Measurements from ENCODE around the gene CHST3.
"Not testable (repeated sequence)": the region's sequence is repeated elsewhere in the genome, so short reads cannot be mapped to it uniquely, and the experiment has no call there.

CHST3 gene

DNA sequence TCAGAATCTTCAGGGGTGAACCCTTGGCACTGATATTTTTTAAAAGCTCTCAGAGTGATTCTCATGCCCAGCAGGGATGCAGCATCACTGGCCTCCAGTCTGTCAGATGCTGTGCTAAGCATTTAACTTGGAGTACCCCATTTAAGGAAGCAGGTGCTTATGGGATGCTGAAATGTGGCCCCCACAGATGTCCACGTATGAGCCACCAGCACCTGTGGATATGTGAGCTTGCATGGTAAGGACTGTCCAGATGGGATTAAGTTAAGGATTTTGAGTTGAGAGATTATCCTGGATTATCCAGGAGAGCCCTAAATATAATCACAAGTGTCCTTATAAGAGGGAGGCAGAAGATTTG is 17.7 kb downstream of the CHST3 start:
- in situ Hi-C loops (cut with HindIII; ENCODE audit: low pct_ligation_motif_present, low pct_unique_long_range_greater_than_20kb, low sequenced_read_pairs) = no loop called here
- DNase-seq = no peak

DNA sequence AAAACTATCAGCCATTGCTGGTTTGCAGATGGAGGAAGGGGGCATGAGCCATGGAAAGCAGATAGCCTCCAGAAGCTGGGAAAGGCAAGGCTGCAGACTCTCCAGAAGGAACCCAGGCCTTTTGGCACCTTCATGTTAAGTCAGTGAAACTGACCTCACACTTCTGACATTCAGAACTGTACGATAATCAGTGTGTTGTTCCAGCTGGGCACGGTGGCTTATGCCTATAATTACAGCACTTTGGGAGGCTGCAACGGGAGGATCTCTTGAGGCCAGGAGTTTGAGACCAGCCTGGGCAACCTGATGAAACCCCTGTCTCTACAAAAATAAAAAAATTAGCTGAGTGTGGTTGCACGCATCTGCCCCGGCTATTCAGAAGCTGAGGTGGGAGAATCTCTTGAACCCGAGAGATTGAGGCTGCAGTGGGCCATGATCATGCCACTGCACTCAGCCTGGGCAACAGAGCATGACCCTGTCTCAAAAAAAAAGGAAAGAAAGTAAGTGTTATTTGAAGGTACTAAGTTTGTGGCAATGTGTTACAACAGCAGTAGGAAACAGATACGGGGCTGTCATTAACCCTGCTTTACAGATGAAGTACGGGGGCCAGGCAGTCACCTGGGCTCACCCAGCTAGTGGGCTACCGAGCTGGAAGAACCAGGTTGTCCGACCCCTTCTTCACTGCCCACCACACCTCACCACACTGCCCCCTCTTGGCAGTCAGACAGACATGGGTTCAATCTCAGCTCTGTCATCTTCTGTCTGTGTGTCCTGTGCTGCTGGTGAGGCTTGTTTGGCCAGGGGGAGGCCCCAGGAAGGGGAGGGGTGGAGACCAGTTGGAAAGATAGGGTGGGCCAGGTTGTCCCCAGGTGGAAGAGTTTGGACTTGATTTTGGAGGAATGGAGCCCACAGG is 18.3 kb downstream of the CHST3 start:
- DNase-seq = no peak
- in situ Hi-C loops (cut with HindIII; ENCODE audit: low pct_ligation_motif_present, low pct_unique_long_range_greater_than_20kb, low sequenced_read_pairs) = no loop called here

DNA sequence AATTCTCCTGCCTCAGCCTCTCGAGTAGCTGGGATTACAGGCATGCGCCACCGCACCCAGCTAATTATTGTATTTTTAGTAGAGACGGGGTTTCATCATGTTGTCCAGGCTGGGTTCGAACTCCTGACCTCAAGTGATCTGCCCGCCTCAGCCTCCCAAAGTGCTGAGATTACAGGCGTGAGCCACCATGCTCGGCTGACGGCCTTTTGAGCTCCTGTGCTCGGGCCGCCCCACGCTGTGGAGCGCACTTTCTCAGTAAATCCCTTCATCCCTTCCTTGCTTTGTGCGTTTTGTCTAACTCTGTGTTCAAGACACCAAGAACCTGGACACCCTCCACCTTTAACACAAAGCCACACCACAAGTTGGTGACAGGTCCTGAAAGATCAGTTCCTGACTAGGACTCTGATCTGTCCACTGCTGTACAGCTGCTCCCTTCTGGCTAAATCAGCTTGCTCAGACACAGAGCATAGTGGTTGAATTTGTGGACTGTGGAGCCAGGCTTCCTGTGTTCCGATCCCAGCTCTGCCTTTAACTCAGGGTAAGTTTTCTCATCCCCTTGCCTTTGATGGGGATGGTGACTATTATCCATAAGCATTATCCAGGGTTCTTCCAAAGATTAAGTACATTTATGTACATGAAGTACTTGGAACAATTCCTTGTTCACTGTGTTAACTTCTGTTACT is 20.1 kb downstream of the CHST3 start:
- in situ Hi-C loops (cut with HindIII; ENCODE audit: low pct_ligation_motif_present, low pct_unique_long_range_greater_than_20kb, low sequenced_read_pairs) = no loop called here
- no peak for DNase-seq

DNA sequence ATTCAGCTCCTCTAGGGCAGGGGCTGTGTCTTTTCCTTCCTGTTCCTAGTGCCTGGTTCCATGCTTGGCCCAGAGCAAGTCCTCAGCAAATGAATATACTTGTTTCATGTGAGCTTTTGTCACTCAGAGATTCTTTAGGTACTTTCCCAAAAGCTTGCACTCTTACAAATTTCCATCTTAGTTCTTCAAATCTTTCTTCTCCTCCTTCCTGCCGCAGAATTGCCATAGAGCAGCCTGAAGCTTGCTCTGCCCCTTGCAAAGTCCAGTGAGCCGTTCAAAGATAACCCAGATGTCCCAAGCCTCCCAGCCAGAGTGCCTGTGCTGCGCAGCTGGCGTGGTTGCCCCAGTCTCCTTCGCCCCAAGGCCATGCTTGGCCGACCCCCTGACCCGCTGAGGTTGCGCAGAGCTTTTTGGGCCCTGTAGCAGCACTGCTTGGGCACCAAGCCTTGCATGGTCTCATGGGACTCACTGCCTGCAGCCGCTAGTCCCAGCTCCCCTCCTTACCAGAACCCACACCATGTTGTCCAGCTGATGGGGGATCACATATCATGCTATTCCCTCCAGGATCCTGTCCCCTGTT is 20.7 kb downstream of the CHST3 start:
- DNase-seq = no peak
- in situ Hi-C loops (cut with HindIII; ENCODE audit: low pct_ligation_motif_present, low pct_unique_long_range_greater_than_20kb, low sequenced_read_pairs) = no loop called here

DNA sequence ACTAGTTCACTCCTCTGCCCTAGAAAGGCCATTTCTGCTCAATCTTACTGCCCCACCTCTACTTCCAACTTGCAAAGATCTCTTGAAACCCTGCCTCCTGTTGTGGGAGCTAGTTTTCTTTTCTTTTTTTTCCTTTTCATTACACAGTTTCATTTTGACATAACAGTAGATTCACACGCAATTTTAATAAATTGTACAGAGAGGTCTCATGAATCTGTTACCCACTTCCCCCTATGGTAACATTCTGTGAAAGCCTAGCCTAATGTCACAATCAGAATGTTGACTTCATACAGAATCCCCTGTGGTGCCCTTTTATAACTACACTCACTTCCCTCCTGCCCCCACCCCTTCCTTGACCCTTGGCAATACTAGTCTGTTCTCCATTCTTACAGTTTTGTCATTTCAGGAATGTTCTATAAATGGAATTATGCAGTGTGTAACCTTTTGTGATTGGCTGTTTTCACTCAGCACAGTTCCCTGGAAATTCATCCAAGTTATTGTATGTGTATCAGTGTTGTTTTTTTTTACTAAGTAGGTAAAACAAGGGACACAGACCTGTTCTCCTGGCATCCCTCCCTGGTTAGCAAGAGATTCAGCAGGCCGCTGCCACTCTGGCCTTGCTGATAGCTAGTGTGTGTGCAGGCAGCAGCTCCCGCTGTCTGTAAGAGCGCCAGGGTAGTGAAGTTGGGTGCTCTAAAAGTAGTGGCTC is 21.5 kb downstream of the CHST3 start:
- in situ Hi-C loops (cut with HindIII; ENCODE audit: low pct_ligation_motif_present, low pct_unique_long_range_greater_than_20kb, low sequenced_read_pairs) = no loop called here

DNA sequence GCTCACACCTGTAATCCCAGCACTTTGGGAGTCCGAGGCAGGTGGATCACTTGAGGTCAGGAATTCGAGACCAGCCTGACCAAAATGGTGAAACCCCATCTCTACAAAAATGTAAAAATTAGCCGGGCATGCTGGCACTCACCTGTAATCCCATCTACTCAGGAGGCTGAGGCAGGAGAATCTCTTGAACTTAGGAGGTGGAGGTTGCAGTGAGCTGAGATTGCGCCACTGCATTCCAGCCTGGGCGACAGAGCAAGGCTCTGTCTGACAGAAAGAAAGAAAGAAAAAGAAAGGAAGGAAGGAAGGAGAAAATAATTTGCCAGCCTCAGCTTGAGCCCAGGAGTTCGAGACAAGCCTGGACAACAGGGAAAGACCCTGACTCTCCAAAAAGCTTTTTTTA is 24.7 kb downstream of the CHST3 start:
- DNase-seq; in situ Hi-C loops (cut with HindIII; ENCODE audit: low pct_ligation_motif_present, low pct_unique_long_range_greater_than_20kb, low sequenced_read_pairs): not testable (repeated sequence)

More for the DNA sequence above, 21.5 kb downstream of the CHST3 start:
- no peak for DNase-seq

DNA sequence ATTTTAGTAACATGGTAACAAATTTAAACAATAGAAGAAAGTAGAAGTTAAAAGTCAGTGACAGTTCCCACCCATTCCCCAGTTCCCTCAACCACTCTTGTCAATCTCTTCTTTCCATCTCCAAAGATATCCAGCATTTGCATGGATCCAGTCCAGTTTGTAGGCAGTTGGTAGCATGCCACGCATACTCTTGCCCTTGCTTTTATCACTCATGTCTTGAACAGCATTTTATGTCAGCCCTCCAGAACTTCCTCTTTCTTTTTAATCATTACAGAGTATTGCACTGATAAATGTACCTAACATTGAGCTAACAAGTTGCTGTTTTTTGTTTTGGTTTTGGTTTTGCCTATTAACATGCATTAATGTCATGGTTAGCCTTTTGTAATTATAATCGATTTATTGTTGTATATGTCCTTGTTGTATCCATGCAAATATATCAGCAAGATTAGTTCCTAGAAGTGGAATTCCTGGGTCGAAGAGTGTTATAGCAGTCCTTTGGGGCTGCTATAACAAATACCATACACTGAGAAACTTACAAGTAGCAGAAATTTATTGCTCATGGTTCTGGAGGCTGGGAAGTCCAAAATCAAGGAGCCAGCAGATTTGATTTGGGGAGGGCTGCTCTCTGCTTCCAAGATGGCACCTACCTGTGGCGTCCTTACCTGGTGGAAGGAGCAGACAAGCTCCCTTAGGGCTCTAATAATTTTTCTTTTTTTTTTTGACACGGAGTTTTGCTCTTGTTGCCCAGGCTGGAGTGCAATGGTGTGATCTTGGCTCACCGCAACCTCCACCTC is 25.7 kb downstream of the CHST3 start:
- DNase-seq = no peak
- in situ Hi-C loops (cut with HindIII; ENCODE audit: low pct_ligation_motif_present, low pct_unique_long_range_greater_than_20kb, low sequenced_read_pairs) = no loop called here

DNA sequence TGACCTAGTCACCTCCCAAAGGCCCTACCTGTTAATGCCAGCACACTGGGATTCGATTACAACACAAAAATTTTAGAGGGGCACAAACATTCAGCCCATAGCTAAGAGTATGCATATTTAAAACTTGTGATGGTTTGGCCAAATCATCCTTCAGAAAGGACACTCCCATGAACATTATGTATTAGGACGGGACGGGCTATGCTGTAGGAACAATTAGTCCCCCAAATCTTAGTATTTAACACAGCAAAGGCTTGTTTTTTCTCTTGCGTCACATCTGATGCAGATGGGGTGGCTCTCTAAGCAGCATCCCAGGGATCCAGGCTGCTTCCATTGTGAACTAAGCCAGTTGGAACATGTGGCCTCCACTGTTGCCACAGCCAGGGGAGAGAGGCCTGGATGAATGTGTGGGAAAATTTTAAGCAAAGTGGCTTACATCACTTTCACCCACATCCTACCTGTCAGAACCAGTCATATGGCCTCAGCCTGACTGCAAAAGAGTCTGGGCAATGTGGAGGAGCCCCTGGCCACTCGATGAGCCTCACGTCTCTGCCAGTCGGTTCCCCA is 26.6 kb downstream of the CHST3 start:
- in situ Hi-C loops (cut with HindIII; ENCODE audit: low pct_ligation_motif_present, low pct_unique_long_range_greater_than_20kb, low sequenced_read_pairs) = no loop called here
- no peak for DNase-seq

DNA sequence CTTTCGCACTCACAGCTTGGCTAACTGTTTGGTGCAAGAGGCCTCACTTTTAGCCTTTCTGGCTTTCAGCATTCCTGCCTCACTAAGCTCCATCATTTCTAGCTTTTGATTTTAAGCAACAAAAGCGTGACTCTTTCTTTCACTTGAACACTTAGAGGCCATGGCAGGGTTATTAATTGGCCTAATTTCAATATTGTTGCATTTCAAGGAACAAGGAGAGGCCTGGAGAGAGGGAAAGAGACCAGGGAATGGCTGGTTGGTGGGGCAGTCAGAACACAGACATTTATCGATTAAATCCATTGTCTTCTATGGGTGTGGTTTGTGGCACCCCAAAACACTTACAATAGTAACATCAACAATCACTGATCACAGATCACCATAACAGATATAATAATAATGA is 31.3 kb downstream of the CHST3 start:
- in situ Hi-C loops (cut with HindIII; ENCODE audit: low pct_ligation_motif_present, low pct_unique_long_range_greater_than_20kb, low sequenced_read_pairs) = no loop called here
- DNase-seq = no peak

DNA sequence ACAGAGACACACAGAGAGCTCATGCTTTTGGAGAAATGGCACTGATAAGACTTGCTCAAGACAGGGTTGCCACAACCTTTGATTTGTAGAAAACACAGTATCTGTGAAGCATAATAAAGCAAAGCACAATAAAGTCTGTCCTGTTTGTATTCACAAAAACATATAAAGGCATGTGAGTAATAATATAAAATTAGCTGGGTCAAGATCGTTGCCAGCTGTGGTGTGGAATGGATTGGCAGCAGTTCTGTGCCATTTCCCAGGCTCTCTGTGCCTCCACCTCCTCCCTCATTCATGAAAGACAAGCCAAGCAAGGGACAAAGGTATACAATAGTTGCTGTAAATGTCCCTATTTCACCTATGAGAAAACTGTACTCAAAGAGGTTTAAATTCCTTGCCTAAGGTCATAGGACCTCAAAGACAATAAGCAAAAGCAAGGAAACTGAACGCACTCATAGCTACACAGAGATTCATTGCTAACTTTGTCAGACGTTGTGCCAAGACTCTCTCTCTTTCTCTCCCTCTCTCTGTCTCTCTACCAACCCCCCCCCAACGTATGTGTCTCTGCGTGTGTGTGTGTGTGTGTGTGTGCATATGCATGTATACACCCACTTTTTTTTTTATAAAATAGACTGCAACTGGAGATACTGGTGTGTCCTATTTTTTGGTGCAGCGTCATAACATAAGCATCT is 31.8 kb downstream of the CHST3 start:
- in situ Hi-C loops (cut with HindIII; ENCODE audit: low pct_ligation_motif_present, low pct_unique_long_range_greater_than_20kb, low sequenced_read_pairs) = no loop called here
- DNase-seq = no peak

DNA sequence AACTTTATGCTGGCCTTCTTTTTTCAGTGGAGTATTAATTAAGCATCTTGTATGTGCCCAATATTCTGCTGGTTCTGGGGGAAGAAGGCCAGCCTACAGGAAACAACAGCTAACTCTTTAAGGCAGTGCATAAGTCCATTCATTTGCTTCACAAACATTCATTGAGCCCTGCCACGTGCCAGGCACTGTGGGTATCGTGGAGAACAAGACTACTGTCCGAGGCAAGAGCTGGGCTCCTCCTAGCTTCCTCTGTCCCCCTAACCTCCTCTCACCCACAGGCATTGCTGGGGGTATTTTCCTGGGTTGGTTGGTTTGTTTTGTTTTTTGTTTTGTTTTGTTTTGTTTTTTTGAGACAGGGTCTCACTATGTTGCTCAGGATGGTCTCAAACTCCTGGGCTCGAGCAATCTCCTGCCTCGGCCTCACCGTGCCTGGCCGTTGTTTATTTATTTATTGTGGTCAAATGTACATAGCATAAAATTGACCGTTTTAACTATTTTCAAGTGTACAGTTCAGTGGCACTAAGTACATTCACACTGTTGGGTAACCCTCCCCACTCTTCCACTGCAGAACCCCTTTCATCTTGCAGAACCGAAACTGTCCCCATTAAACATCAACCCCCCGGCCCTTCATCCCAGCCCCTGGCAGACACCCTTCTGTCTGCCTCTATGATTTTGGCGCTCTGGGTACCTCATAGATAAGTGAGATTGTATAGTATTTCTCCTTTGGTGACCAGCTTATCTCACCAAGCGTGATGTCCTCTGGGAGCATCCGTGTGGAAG is 32.6 kb downstream of the CHST3 start:
- DNase-seq = no peak
- in situ Hi-C loops (cut with HindIII; ENCODE audit: low pct_ligation_motif_present, low pct_unique_long_range_greater_than_20kb, low sequenced_read_pairs) = no loop called here

DNA sequence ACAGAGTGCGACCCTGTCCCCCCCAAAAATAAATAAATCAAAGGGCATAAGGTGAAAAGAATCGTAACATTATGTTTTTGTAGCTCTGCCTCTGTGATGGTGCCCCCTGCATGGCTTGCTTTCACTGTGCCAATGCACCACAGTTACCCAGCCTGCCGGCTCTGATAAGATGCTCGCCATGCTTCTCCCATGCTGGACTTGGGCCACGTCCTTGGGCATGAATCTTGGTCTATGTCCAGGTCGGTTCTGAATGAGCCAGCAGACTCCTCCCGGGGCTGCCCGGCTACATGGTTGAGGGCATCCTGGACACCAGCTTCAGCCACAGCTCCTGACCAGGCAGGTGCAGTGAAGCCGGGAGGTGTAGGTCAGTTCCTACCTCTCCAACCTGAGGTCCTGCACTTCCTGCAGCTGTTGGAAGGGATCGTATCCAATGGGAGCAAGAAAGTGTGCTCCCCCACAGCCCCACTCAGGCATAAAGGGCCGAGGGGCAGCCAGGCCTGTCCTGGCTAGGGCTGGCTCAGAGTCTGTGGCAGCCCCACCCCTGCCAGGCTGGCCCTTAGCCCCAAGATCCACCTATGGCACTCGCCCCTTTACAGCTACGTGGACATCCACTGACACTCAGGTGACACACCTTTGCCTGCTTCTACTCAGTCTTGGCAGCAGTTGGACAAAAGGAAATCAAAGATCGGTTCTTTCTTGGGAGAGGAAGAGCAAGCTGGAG is 34.1 kb downstream of the CHST3 start:
- in situ Hi-C loops (cut with HindIII; ENCODE audit: low pct_ligation_motif_present, low pct_unique_long_range_greater_than_20kb, low sequenced_read_pairs) = no loop called here

DNA sequence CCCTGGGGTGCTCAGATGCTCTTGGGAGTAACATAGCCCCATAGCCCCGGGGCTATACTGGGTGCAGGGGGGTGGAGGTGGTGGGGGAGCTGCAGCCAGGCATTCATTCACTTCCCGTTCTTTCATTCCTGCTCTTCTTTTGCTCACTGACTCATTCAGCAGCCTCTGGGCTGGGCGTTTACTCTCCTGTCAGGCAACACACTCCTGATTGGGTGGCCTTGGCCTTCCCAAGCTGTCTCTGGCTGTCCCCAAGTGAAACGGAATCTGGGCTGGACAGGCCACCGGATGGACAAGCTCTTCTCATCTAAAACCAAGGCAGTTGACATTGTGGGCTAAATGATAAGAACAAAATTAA is 34.6 kb downstream of the CHST3 start:
- in situ Hi-C loops (cut with HindIII; ENCODE audit: low pct_ligation_motif_present, low pct_unique_long_range_greater_than_20kb, low sequenced_read_pairs) = no loop called here
- DNase-seq = peak; percentile 74

More for the DNA sequence above, 34.1 kb downstream of the CHST3 start:
- peak; percentile 54 for DNase-seq

DNA sequence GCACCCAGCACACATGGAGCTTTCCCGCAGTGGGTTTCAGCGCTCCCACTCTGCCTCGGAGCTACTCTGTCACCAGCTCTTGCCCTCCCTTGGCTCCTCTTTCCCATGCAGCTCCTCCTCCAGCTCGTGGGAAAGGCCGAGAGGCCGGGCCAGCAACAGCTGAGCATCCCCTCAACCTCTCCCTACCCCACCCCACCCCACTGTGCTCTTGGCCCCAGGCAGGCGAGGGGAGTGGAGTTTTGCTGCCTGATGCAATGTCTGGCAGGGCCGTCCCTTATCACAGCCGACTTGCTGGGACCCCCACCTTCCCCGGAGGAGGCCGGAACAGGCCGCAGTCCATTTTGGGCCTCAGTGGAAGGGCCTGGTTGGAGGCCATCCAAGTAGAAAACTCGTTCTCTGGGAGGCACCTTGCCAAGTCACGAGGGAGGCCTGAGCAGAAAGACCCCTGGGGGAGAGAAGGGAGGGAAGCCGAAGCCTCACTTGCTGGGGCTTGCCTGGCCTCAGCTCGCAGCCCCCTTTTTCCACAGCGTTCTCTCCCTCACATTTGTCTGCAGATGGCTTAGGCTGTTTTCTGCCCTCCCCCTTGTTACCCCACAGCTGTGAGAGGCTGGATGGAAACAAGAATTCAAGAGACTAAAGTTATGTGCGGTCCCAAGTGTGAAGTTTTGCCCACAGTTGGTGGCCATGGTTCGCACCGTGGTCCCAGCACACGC is 35.3 kb downstream of the CHST3 start:
- in situ Hi-C loops (cut with HindIII; ENCODE audit: low pct_ligation_motif_present, low pct_unique_long_range_greater_than_20kb, low sequenced_read_pairs) = no loop called here
- no peak for DNase-seq

DNA sequence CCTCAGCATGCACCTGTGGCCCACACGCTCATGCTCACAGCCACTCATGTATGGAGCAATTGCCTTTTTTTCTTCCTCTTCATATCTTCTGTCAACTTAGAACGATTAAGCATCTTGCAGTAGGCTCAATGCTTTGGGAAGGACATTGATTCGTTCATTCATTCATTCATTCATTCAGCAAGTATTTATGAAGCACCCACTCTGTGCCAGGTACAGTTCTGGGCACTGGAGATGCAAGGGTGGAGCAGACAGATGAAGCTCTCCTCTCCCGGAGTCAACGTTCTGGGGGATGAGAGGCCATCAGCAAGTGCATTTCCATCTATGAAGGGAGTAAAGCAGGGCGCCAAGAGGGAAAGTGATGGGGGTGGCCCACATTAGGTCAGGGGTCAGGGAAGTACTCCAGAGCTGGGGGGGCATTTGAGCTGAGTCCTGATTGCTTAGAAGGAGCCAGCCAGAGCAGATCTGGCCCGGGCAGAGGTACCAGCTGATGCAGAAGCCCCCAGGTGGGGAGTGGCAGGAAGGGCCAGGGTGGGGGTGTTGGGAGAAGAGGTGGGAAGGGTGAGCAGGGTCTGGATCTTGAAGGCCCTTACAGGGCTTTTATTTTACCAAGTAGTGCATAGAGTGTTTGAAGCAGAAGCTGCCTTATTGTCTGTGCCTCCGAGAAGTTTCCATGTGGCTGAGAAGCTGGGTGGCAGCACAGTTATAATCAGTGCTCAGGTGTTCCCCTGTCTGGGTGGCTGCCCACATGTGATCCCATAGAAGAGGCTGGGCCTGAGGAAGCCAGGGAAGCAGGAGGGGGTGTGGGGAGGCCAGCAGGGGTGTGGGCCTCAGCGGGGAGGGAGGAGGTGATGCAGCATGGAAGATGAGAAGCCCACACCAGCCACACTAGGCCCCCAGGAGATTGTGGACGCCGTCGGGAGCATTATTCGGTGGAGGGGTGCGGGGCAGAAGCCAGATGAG is 36.2 kb downstream of the CHST3 start:
- in situ Hi-C loops (cut with HindIII; ENCODE audit: low pct_ligation_motif_present, low pct_unique_long_range_greater_than_20kb, low sequenced_read_pairs) = no loop called here
- DNase-seq = no peak

Measured in ACHN (cell line).